ENCODE data around the gene FAM168A. TPM values are rescaled to one million over a fixed set of nuclear protein-coding genes. Genes with fewer than 3 reads are reported as not detected.

FAM168A gene
- total RNA-seq, 1 experiment from 2014 or later = 62.8 TPM

- in situ Hi-C loops (cut with HindIII; ENCODE audit: low pct_unique_long_range_greater_than_20kb, low sequenced_read_pairs) (no loop called here), intact Hi-C loops (cut with micrococcal nuclease; ENCODE audit: unreplicated experiment) (no loop called here)
- DNase-seq (ENCODE audit: low read depth, low spot score) (no peak), ATAC-seq (no peak)
- Histone ChIP-seq H3K4me3 (ENCODE audit: low read depth in 2 of 2, low read length in 2 of 2) (no peak overlapping the region), H3K27ac (ENCODE audit: low read length) (no peak overlapping the region), H3K36me3 (ENCODE audit: control insufficient read depth, insufficient read depth, low read length) (no peaks in the 10 kb centered on the region), H3K9me3 (ENCODE audit: control insufficient read depth, insufficient read depth, low read depth, low read length) (no peaks in the 10 kb centered on the region), H3K27me3 (ENCODE audit: control insufficient read depth, insufficient read depth, low read length) (no peaks in the 10 kb centered on the region), H3K4me1 (ENCODE audit: control insufficient read depth, insufficient read depth, low read length) (peaks cover 11% of the 10 kb centered on the region)
- TF ChIP-seq POLR2AphosphoS5 (IDR thresholded peaks at IDR 0.05; ENCODE audit: low read depth, low read length) (no peak), REST (IDR thresholded peaks at IDR 0.05; ENCODE audit: insufficient read depth in 1 of 2, low read depth in 2 of 2, low read length in 1 of 2) (no peak), CTCF (IDR thresholded peaks at IDR 0.05) (no peak), TCF7L2 (IDR thresholded peaks at IDR 0.05; ENCODE audit: low read depth, low read length) (no peak), SIN3A (IDR thresholded peaks at IDR 0.05; ENCODE audit: borderline replicate concordance, insufficient read depth, low read depth, low read length) (no peak)
- ChIA-PET POLR2A (interaction anchor here (1.1 kb wide), 1 partner anchor 17 kb away, joined by 3 read pairs; no protein-coding TSS in a partner anchor), CTCF (interaction anchor here (0.5 to 1.2 kb wide), 4 partner anchors 9 to 31 kb away, joined by 3 to 8 read pairs (median 5); no protein-coding TSS in a partner anchor)
- BruUV-seq (replicated peaks) = no TSS peak
Measured at GRCh38 chr11:73372375-73372993, 225.4 kb downstream of the FAM168A start.

- ChIA-PET POLR2A (interaction anchor here (0.7 kb wide), 1 partner anchor 282 kb away, joined by 3 read pairs; no protein-coding TSS in a partner anchor), CTCF (no interaction called here)
- no peak overlapping the region for H3K4me3 ChIP-seq (ENCODE audit: low read depth in 2 of 2, low read length in 2 of 2)
- H3K27me3 ChIP-seq (ENCODE audit: control insufficient read depth, insufficient read depth, low read length) = no peaks in the 10 kb centered on the region
- intact Hi-C loops (cut with micrococcal nuclease; ENCODE audit: unreplicated experiment) (no loop called here), in situ Hi-C loops (cut with HindIII; ENCODE audit: low pct_unique_long_range_greater_than_20kb, low sequenced_read_pairs) (no loop called here)
- no peaks in the 10 kb centered on the region for H3K9me3 ChIP-seq (ENCODE audit: control insufficient read depth, insufficient read depth, low read depth, low read length)
- no peak overlapping the region for H3K27ac ChIP-seq (ENCODE audit: low read length)
- H3K36me3 ChIP-seq (ENCODE audit: control insufficient read depth, insufficient read depth, low read length) = no peaks in the 10 kb centered on the region
- no peaks in the 10 kb centered on the region for H3K4me1 ChIP-seq (ENCODE audit: control insufficient read depth, insufficient read depth, low read length)
- DNase-seq (ENCODE audit: low read depth, low spot score) (no peak), ATAC-seq (no peak)
- BruUV-seq (replicated peaks) = no TSS peak
- no peak for TF ChIP-seq POLR2AphosphoS5 (IDR thresholded peaks at IDR 0.05; ENCODE audit: low read depth, low read length)
Measured at GRCh38 chr11:73367482-73368024, 230.4 kb downstream of the FAM168A start.

- in situ Hi-C loops (cut with HindIII; ENCODE audit: low pct_unique_long_range_greater_than_20kb, low sequenced_read_pairs) = no loop called here
- no peaks in the 10 kb centered on the region for H3K27me3 ChIP-seq (ENCODE audit: control insufficient read depth, insufficient read depth, low read length)
- ATAC-seq (no peak), DNase-seq (ENCODE audit: low read depth, low spot score) (no peak)
- no peak for TF ChIP-seq SIN3A (IDR thresholded peaks at IDR 0.05; ENCODE audit: borderline replicate concordance, insufficient read depth, low read depth, low read length)
- H3K36me3 ChIP-seq (ENCODE audit: control insufficient read depth, insufficient read depth, low read length) = no peaks in the 10 kb centered on the region
- intact Hi-C loops (cut with micrococcal nuclease; ENCODE audit: unreplicated experiment) = no loop called here
- no TSS peak for BruUV-seq (replicated peaks)
- no peak overlapping the region for H3K27ac ChIP-seq (ENCODE audit: low read length)
- ChIA-PET CTCF (no interaction called here), POLR2A (interaction anchor here (0.7 kb wide), 1 partner anchor 283 kb away, joined by 3 read pairs; no protein-coding TSS in a partner anchor)
- no peak overlapping the region for H3K4me3 ChIP-seq (ENCODE audit: low read depth in 2 of 2, low read length in 2 of 2)
- no peaks in the 10 kb centered on the region for H3K9me3 ChIP-seq (ENCODE audit: control insufficient read depth, insufficient read depth, low read depth, low read length)
- no peaks in the 10 kb centered on the region for H3K4me1 ChIP-seq (ENCODE audit: control insufficient read depth, insufficient read depth, low read length)
Measured at GRCh38 chr11:73366953-73367352, 231.0 kb downstream of the FAM168A start.
